ENCODE data around the gene RNF214.

DNA sequence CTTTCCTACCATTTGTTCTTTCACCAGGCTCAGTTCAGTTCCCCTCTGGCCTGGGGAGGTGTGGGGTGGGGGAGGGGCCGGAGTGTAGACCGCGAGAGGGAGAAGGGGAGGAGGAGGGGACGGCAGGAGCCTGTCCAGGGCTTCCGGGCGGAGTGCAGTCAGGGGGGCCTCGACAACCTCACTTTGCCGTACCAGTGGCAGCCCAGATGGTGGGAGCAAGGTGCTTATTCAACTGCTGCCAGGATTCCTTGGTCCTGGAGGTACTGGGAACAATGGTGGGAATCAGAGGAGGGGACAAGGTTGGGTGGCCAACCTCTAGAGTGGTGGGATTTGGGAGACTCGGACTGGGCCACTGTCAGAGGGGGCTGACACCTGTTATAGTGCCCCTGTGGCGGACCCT lies 82.4 kb downstream of the RNF214 start:
- no peak for TF ChIP-seq POLR2AphosphoS5 (IDR thresholded peaks at IDR 0.05; ENCODE audit: low read depth, low read length)
- TF ChIP-seq POLR2A (IDR thresholded peaks at IDR 0.05; ENCODE audit: low read depth, low read length), result no peak
